SK-N-SH (cell line): Measurements from ENCODE around the gene RILP.
A peak's percentile ranks its signal among the peaks of the same experiment; 100 is the strongest.

Experiments
- CHD2 ChIP-seq: fragments of 150-350 bp; IDR thresholded peaks from 2 replicates; pipeline ENCODE4 v1.6.1; 2018; ENCODE audit warnings: low read length; ENCODE audit not compliant: partially characterized antibody
- ELF1 ChIP-seq: IDR thresholded peaks from 2 replicates; pipeline ENCODE4 v1.4.0; 2012
- TF ChIP-seq, protein P1 (sequence below): fragments of 200-600 bp; sonication (generic); IDR thresholded peaks from 2 replicates; pipeline ENCODE4 v1.6.1; 2017; ENCODE audit warnings: antibody characterized with exemption, mild to moderate bottlenecking, moderate library complexity

DNA sequence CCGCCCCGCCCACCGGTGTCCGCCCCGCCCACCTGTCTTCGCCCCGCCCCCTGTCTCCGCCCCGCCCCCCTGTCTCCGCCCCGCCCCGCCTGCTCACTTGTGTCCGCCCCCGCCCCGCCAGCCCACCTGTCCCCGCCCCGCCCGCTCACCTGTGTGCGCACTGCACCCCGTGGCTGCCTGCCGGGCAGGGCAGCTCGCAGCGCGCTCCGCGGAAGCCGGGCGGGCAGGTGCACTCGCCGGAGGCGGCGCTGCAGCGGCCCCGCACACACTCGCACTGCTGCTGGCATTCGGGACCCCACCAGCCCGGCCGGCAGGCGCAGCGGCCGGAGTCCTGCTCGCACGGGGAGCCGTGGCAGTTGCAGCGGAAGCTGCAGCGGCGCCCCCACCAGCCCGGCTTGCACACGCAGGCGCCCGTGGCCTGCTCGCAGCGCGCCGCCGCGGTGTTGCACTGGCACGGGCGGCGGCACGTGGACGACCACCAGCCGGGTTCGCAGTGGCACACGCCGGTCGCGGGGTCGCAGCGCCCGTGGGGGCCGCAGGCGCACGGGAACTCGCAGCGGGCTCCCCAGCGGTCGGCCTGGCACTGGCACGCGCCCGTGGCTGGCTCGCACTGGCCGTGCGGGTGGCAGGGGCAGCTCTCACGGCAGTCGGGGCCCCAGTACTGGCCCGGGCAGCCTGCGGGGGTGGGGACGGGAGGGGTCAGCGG, 6.2 kb downstream of the RILP start:
- no peak for TF ChIP-seq CHD2
- TF ChIP-seq, protein P1, sequence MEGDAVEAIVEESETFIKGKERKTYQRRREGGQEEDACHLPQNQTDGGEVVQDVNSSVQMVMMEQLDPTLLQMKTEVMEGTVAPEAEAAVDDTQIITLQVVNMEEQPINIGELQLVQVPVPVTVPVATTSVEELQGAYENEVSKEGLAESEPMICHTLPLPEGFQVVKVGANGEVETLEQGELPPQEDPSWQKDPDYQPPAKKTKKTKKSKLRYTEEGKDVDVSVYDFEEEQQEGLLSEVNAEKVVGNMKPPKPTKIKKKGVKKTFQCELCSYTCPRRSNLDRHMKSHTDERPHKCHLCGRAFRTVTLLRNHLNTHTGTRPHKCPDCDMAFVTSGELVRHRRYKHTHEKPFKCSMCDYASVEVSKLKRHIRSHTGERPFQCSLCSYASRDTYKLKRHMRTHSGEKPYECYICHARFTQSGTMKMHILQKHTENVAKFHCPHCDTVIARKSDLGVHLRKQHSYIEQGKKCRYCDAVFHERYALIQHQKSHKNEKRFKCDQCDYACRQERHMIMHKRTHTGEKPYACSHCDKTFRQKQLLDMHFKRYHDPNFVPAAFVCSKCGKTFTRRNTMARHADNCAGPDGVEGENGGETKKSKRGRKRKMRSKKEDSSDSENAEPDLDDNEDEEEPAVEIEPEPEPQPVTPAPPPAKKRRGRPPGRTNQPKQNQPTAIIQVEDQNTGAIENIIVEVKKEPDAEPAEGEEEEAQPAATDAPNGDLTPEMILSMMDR, result peak; percentile 19; the same call in 1 of the 2 replicates
- no peak for TF ChIP-seq ELF1
